ENCODE measurements around the gene LPP.
"Not testable (repeated sequence)": the region's sequence is repeated elsewhere in the genome, so short reads cannot be mapped to it uniquely, and the experiment has no call there.

Gene LPP, protein sequence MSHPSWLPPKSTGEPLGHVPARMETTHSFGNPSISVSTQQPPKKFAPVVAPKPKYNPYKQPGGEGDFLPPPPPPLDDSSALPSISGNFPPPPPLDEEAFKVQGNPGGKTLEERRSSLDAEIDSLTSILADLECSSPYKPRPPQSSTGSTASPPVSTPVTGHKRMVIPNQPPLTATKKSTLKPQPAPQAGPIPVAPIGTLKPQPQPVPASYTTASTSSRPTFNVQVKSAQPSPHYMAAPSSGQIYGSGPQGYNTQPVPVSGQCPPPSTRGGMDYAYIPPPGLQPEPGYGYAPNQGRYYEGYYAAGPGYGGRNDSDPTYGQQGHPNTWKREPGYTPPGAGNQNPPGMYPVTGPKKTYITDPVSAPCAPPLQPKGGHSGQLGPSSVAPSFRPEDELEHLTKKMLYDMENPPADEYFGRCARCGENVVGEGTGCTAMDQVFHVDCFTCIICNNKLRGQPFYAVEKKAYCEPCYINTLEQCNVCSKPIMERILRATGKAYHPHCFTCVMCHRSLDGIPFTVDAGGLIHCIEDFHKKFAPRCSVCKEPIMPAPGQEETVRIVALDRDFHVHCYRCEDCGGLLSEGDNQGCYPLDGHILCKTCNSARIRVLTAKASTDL

DNA sequence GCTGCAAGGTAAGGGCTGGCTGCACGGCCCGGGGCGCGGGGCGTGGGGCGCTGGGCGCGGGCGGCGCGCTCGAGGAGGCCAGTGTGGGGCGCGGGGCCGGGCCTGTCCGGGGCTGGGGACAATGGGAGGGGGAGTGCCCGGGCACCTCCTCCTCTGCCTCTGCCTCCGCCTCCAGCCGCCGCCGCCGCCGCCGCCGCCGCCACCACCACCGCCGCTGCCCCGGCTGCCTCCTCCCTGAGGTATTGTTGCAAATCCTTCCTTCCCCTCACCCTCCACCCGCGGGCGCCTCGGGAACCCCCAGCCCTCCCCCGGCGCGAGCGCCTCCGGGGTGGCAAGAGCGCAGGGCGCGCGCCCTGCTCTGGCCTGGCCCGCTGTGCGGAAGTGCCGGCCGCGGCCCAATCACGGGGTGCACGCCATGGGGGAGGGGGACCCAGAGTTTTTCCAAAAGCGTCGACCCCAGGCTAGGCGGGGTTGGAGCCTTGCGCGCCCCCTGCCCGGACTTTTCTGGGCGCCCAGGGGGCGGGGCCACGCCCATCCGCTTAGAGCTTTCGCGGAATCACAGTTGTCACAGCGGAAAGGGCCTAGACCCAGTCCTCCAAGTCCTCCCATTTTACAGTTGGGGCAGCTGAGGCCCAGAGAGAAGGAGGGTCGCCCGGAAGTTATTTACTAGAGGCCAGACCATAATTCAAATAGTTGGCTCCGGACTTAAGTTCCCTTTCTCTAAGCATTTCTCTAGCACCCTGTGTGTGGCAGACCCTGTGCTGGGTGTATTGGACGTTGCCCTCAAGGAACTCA is at the start of gene LPP:
TSS of gene LPP (plus strand) at position 144 of the 795 bp plus-strand sequence. CDS start 251,964 bp downstream, outside the sequence.
- peak; percentile 54 to 61 for DNase-seq

DNA sequence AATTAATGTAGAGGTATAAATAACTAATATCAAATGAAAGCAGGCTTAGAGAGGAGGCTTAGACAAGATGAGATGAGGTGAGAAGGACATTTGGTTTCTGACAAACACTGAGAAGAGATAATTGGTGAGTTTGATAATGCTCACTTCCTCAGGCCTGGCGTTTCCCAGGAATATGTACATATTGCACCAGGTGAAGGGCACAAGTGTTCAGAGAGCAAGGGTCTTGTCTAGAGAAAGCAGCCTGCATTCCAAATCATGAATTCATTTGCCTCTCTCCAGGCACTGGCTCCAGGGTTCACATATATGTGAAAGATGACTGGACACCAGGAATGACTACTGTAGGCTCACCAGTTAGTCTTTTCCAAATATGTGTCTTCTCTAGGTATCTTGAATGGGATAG is 48.0 kb upstream of the LPP start:
- DNase-seq, result no peak

- no peak for DNase-seq
Measured at GRCh38 chr3:188106454-188106853, 47.5 kb upstream of the LPP start.

- no peak for DNase-seq
Measured at GRCh38 chr3:188106887-188107830, 46.8 kb upstream of the LPP start.

GRCh38 chr3:188108703-188109412 is 45.1 kb upstream of the LPP start:
- no peak for DNase-seq

- no peak for DNase-seq
Measured at GRCh38 chr3:188111002-188111584, 42.9 kb upstream of the LPP start.

- no peak for DNase-seq
Measured at GRCh38 chr3:188113756-188114155, 40.2 kb upstream of the LPP start.

- no peak for DNase-seq
Measured at GRCh38 chr3:188119846-188120245, 34.1 kb upstream of the LPP start.

- DNase-seq, result no peak
Measured at GRCh38 chr3:188122571-188123169, 31.3 kb upstream of the LPP start.

DNA sequence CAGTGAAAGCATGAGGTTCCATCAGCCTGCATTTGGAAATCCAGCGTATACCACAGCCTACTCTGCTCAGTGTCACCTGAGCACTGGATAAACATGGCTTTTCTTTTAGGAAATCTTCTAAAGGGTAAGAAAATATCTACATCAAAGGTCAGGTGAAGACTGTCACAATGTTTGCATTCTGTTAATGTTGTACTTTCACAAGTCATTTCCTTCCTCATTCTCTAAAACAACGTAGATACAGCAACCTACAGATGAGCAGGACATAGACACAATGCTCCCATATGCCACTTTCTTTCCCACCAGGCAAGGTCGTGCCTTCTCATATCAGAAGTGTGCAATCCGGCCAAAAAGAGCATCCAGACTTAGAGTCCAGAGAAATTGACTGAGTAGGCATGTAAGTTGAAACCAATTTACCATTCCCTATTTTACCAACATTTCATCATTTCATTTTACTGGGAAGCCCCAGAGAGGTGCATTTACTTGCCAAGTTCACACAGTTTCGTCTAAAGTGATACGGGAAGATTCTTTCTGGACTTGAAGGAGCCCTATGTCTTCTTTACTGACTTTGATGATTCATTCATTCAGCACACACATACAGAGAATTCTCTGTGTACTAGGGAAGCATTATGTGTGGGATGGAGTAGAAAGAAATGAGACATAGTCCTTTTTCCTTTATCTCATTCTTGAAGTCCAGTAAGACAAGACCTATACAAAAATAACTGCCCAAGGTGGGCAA is 30.6 kb upstream of the LPP start:
- DNase-seq, result no peak

- no peak for DNase-seq
Measured at GRCh38 chr3:188124184-188124583, 29.8 kb upstream of the LPP start.

DNA sequence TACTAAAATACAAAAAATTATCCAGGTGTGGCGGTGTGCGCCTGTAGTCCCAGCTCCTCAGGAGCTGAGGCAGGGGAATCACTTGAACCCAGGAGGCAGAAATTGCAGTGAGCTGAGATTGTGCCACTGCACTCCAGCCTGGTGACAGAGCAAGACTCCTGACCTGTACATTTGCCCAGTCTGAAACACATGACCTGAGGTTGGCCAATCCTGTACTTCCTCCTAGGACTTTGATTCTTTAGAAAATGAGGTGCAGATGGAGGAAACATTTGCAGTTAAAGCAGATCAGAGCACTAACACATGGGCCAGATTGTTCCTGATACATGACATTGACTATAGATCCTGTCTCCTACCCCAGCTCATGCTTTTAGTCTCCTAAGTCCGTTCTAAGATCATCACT is 28.9 kb upstream of the LPP start:
- no peak for DNase-seq

DNA sequence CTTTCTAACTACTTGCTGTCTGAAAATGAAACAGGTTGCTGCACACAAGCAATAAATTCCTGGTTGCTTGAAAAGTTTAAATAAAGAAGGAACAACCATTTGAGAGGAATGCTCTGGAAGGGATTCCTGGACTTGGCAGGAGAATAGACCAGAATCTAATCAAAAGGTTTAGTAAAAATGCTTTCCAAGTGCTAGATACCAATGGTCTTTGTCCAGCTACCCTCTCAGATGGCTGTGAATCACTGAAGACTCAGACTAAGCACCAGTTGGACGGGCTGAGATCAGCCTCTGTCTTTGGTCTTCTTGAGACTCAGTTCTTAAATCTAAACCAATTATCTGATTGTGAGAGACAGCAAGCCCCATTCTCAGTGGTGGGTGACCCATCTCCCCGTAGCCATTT is 27.7 kb upstream of the LPP start:
- no peak for DNase-seq

DNA sequence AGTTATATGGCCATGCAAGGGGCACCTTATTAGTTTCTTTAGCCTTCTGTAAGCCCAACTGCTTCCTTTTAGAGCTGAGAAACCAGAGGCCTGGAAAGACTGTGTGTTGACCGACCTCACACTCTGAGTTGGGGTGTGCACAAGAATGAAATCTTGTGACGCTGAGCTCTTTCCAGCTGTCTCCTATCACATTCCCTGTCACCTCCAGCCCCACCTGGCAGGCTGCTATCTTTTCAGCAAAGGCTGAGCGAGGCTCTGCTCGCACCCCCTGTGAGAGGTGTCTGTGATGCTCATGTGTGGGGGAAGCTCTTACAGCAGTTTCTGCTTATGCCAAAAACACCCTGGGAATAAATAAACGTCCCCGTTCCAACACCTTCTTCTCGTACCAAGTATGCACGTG is 27.0 kb upstream of the LPP start:
- no peak for DNase-seq

DNA sequence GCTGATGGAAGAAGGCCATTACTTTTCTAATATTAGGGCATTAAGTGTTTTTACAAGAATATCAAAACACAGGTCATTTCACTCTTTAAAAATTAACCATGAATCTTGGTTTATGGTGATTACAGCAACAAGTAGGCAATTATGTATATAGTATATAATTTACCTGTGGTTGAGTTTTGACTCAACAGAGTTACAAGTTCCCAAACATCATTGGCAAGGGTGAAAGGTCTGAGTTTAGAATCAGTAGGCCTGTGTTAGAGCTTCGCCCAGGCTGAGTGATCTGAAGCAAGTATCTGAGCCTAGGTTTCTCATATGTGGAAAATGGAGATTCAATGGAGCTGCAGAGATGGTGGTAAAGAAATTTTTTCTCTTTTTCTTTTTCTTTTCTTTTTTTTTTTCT is 25.1 kb upstream of the LPP start:
- no peak for DNase-seq

DNA sequence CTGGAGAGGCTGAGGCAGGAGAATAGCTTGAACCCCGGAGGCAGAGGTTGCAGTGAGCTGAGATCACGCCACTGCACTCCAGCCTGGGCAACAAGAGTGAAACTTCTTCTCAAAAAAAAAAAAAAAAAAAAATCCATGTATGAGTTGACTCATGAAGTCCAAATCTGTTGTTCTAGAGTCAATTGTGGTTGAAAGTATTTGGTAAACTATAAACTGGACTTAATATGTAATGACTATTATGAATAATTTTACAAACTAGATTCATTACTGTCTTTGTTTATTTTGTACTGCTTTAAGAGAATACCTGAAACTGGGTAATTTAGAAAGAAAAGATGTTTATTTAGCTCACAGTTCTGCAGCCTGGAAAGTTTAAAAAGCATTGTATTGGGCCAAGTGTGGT is 22.9 kb upstream of the LPP start:
- not testable (repeated sequence) for DNase-seq

DNA sequence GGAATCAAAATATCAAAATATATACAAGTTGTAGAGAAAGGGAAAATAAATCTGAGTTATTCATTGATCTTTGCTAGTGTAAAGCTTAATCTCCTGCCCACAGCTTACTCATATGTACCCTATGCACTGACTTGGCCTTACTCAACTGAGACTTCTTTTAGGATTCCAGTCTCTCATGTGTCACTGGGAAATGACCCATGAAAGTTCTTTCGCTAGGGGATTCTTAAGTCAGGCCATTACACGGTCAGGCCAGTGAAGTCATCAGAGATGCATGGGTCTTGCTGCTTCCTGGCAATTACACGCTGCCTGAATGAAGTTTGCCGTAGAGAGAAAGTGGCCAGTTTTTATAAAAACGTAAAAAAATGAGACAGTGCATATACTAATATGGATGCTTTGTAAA is 20.7 kb upstream of the LPP start:
- DNase-seq, result no peak

DNA sequence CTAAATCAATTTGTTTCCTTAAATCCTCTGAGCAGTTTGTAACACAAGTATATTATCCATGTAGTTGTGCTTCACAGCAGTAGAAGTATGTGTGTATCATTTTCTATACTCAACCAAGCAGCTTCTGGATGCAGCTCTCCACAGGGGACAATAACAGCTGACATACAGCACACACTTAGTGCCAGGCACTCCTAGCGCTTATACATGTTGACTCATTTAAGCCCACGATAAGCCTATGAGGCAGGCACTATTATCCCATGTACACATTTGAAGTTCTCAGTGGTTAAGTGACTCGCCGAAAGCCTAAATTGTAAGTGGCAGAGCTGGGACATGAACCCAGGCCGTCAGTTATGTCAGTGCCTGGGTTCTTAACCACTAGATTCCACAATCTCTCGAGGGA is 20.3 kb upstream of the LPP start:
- DNase-seq, result no peak

- no peak for DNase-seq
Measured at GRCh38 chr3:188134079-188134478, 19.9 kb upstream of the LPP start.

GRCh38 chr3:188134856-188135255 is 19.1 kb upstream of the LPP start:
- DNase-seq, result no peak
